Subcutaneous adipose tissue (tissue), 4 donors: ENCODE results near the gene PIAS4. TPM values are rescaled to one million over a fixed set of nuclear protein-coding genes. Genes with fewer than 3 reads are reported as not detected.

Source experiments
- total RNA-seq, 4 donors: library from RNA; depleted of rRNA; stranded (reverse); fragments of >200 nt; gene quantifications; one replicate each; pipeline ENCODE4 v1.1.0, GENCODE V29; 2016
- TF ChIP-seq, protein P1 (sequence below): fragments of 450-650 bp; IDR thresholded peaks from one replicate; pipeline ENCODE4 v1.5.1; 2016; ENCODE audit warnings: low read depth, mild to moderate bottlenecking, control low read depth, antibody characterized with exemption, moderate library complexity

Gene PIAS4
- total RNA-seq, 4 donors from 2014 or later: 7.7 to 50.4 (median 16.1) TPM

DNA sequence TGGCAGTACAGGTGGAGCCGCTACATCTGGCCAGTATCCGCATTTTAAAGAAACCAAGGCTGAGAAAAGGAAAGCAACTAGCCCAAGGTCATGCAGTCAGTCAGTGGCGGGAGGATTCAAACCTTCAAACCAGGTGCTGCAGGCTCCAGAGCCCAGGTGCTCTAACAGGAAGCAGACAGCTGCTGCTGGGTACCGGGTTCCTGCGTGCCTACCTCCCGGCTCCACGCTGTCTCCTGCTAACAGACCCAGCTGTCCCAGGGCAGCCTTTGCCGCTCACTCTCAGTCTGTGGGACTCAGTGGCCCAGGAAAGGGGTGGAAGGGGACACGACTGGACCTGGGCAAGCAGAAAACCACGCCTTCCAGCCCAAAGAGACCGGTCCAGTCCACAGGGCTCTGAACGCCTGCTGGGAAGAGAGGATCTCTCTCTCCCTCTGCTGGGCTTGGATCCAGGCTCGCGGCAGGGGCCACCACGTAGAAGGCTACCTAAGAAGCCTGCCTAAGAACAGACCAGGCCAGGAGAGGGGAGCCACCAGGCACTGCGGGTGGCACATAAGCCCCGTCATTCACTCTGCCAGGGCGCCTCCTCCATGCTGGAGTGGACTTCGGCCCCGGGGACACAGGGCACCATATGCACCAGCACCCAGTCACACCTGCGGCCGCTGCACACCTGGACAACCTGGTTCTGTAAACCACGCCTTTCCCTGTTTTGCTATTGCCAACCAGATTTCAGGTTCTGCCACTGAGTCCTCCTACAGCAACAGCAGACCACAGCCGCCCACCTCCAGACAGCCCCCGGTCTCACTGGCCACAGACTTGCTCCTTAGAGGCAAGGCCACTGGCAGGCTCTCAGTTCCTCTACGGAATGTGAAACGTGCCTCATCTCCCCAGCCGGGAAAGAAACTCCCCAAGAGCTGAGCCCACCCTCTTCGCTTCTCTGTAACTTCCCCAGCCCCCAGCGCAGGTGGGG lies 41.2 kb upstream of the PIAS4 start:
- TF ChIP-seq, protein P1, sequence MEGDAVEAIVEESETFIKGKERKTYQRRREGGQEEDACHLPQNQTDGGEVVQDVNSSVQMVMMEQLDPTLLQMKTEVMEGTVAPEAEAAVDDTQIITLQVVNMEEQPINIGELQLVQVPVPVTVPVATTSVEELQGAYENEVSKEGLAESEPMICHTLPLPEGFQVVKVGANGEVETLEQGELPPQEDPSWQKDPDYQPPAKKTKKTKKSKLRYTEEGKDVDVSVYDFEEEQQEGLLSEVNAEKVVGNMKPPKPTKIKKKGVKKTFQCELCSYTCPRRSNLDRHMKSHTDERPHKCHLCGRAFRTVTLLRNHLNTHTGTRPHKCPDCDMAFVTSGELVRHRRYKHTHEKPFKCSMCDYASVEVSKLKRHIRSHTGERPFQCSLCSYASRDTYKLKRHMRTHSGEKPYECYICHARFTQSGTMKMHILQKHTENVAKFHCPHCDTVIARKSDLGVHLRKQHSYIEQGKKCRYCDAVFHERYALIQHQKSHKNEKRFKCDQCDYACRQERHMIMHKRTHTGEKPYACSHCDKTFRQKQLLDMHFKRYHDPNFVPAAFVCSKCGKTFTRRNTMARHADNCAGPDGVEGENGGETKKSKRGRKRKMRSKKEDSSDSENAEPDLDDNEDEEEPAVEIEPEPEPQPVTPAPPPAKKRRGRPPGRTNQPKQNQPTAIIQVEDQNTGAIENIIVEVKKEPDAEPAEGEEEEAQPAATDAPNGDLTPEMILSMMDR: no peak

DNA sequence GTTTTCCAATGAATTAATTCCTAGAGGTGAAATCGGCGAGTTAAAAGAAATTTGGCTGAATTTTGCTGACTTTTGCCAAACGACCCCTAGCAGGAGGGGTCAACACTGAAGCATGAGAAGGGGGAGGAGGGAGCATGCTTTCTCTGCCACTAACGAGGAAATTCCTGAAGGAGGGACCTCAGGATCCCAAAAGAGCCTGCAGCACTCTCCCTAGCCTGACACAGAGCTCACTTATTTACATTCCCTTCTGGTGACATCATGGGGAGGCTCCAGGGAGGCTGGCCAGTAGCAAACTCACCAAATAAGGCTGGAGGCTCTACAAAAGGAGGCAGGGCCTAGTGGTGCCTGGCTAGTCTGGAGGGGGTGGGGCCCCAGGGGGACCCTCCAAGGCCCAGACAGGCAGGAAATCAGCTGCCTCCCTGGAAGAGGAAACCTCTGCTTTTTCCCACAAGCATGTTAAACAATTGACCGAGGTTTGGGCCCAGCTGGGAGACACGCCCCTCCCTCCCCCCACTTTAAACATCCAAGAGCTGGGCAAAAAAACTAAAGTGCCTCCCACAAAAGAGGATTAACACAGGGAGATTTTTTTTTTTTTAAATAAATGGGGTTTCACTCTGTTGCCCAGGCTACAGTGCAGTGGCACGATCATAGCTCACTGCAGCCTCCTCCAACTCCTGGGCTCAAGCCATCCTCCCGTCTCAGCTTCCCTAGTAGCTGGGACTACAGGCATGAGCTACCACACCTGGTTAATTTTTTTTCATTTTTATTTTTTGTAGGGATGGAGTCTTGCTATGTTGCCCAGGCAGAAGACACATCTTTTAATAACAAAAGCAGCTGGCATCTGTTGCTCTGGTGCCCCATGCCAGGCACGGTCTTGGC lies 38.7 kb upstream of the PIAS4 start:
- TF ChIP-seq, protein P1: no peak

DNA sequence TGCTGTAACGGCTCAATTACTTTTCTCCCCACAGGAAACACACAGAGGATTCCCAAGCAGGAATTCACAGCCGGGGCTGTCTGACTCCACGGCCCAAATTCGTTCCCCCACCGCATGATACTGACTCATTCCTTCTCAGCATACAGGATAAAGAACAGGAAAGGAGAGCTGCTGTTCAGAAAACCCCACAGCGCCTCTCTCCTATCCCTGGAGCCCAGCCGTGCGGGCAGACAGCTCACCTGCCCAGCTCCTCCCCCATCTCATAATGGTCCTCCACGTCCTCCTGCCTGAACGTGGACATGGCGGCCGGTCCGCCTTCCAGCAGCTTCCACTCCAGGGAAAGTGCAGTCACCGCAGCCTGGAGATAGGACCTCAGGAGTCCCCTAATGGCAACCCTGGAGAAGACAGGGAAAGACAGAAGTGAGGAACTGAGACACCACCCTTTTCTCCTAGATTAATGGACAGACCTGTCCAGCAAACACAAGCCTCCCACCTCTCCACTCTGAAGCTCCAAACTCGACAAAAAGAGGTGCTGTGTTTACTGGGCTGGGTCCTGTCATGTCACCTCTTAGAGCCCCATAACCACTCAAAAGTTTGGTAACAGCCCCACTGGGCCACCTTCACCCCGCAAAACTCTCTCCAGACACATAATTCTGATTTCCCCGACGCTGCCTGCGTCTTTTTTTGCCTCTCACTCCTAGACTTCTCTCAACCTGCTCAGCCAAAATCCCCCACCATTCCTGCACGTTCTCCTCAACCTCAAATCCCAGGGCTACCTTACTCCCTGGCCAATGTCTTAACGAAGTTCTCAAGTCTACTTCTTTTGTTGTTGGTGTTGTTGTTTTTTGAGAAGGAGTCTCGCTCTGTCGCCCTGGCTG lies 37.9 kb upstream of the PIAS4 start:
- TF ChIP-seq, protein P1: no peak

DNA sequence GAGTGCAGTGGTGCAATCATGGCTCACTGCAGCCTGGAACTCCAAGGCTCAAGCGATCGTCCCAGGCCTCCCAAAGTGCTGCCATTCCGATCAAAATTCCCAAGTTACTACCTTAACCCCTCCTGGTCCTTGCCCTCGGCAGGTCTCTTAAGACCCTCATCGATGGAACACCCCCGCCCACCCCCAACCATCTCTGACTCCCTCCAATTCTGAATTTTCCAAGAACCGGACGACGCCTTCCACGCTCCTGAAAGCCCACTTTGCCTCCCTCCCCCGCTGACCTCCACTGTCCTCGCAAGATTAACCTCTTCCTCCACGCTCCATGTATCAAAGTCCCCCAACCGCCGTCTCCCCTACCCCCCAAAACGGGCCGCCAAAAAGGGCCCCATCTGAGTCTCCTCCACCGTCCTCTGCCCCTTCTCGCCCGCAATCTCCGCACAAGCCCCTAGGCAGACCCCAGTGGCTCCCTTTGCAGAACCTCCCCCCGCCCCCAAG lies 37.2 kb upstream of the PIAS4 start:
- TF ChIP-seq, protein P1: no peak

DNA sequence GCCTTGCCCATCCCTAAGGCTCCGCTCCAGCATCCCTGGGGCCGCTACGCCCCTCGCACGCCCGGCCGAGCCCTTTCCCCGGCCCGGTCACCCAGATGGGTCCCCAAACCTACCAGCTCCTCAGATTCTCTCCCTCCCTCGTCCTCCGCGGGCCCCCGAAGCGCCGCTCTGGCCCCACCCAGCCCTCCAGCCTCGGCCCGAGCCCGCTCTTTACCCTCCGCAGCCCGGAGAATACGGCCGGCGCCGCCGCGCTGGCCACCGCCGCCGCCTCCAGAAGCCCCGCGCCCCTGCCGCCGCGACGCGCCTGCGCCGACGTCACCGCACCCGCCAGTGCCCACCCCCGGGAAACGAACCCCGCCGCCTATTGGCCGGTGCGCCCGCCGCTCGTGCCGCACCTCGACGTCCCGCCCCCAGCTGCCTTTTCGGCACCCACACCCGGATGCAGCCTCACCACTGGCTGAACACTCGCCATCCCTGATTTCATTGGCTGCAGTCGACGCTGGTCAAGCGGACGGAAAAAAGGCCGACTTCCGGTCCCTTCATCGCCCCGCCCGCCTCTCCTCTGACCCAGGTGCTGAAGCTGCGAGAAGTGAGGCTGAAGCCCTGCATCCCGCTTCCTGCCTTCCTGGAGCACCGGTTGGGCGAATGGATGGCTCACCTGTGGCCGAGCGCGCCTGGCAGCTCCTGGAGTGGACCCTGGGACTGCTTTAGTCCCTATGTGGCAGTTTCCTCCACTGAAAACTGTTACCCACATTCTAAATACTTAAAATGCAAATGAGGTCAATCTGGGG lies 36.5 kb upstream of the PIAS4 start, which contains the start of gene DAPK3:
TSS of gene DAPK3 (minus strand) at position 292 of the 791 bp plus-strand sequence. CDS start 1,364 bp downstream, outside the sequence.
- TF ChIP-seq, protein P1: no peak

DNA sequence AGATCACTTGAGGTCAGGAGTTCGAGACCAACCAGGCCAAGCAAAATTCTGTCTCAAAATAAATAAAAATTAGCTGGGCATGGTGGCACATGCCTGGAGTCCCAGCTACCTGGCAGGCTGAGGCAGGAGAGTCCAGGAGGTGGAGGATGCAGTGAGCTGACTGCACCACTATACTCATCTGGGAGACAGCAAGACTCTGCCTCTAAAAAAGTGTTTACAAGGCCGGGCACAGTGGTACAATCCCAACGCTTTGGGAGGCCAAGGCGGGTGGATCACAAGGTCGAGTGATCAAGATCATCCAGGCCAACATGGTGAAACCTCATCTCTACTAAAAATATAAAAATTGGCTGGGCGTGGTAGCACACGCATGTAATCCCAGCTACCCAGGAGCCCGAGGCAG lies 32.4 kb upstream of the PIAS4 start:
- TF ChIP-seq, protein P1: no peak
